DMS79 treated with DMSO at 0.1 percent for 48 hours (cell line): ENCODE measurements around the gene FRAS1.
"Not testable (repeated sequence)": the region's sequence is repeated elsewhere in the genome, so short reads cannot be mapped to it uniquely, and the experiment has no call there.

Experiments used
- DNase-seq: peaks from one replicate; lab custom pipeline; 2025; lab: John Stamatoyannopoulos, UW

Gene FRAS1

GRCh38 chr4:78291277-78291676, 234.2 kb downstream of the FRAS1 start:
- no peak for DNase-seq

GRCh38 chr4:78292341-78292740, 235.2 kb downstream of the FRAS1 start:
- DNase-seq, result no peak

- no peak for DNase-seq
These were observed 235.7 kb downstream of the FRAS1 start for GRCh38 chr4:78292856-78293255.

GRCh38 chr4:78293348-78293747, 236.2 kb downstream of the FRAS1 start:
- DNase-seq, result no peak

- no peak for DNase-seq
These were observed 236.7 kb downstream of the FRAS1 start for GRCh38 chr4:78293821-78294301.

- DNase-seq, result no peak
These were observed 239.1 kb downstream of the FRAS1 start for GRCh38 chr4:78296261-78296660.

- no peak for DNase-seq
These were observed 240.1 kb downstream of the FRAS1 start for GRCh38 chr4:78297116-78297800.

- DNase-seq, result no peak
These were observed 241.5 kb downstream of the FRAS1 start for GRCh38 chr4:78298618-78299017.

- DNase-seq, result no peak
These were observed 242.4 kb downstream of the FRAS1 start for GRCh38 chr4:78299565-78299972.

GRCh38 chr4:78307263-78307662, 250.1 kb downstream of the FRAS1 start:
- DNase-seq, result not testable (repeated sequence)

GRCh38 chr4:78308517-78308916, 251.4 kb downstream of the FRAS1 start:
- DNase-seq, result no peak

GRCh38 chr4:78309352-78309751, 252.2 kb downstream of the FRAS1 start:
- DNase-seq, result no peak

- DNase-seq, result no peak
These were observed 253.1 kb downstream of the FRAS1 start for GRCh38 chr4:78310007-78310739.

GRCh38 chr4:78310740-78311115, 253.6 kb downstream of the FRAS1 start:
- no peak for DNase-seq

GRCh38 chr4:78311306-78311705, 254.2 kb downstream of the FRAS1 start:
- no peak for DNase-seq

GRCh38 chr4:78312989-78313753, 256.0 kb downstream of the FRAS1 start:
- DNase-seq, result no peak

- DNase-seq, result no peak
These were observed 256.6 kb downstream of the FRAS1 start for GRCh38 chr4:78313754-78314120.

- no peak for DNase-seq
These were observed 261.0 kb downstream of the FRAS1 start for GRCh38 chr4:78318126-78318525.

- DNase-seq, result no peak
These were observed 263.3 kb downstream of the FRAS1 start for GRCh38 chr4:78320349-78320935.

GRCh38 chr4:78322032-78322431, 264.9 kb downstream of the FRAS1 start:
- DNase-seq, result no peak

- no peak for DNase-seq
These were observed 266.3 kb downstream of the FRAS1 start for GRCh38 chr4:78323439-78323838.

GRCh38 chr4:78324625-78325024, 267.5 kb downstream of the FRAS1 start:
- DNase-seq, result no peak
